HG03565 (cell line): ENCODE measurements around the gene ARSJ.
"Not testable (repeated sequence)": the region's sequence is repeated elsewhere in the genome, so short reads cannot be mapped to it uniquely, and the experiment has no call there.

Experiments
- ATAC-seq: cut with Tn5 transposase; IDR thresholded peaks from one replicate; pipeline ENCODE4 v1.9.1; 2021; ENCODE audit warnings: mild to moderate bottlenecking, moderate library complexity; ENCODE audit not compliant: unreplicated experiment

ARSJ gene

GRCh38 chr4:113979148-113979904 is at the start of gene ARSJ:
ARSJ (minus strand) TSS chr4:113979647; CDS start chr4:113978834, 813 bp downstream.
- no peak for ATAC-seq

GRCh38 chr4:114028071-114028470 is 48.6 kb upstream of the ARSJ start:
- ATAC-seq: no peak

GRCh38 chr4:114027596-114027995 is 48.1 kb upstream of the ARSJ start:
- no peak for ATAC-seq

GRCh38 chr4:114026447-114026846 is 47.0 kb upstream of the ARSJ start:
- ATAC-seq: no peak

GRCh38 chr4:114025176-114025777 is 45.8 kb upstream of the ARSJ start:
- peak; percentile 73 for ATAC-seq

GRCh38 chr4:114021451-114021850 is 42.0 kb upstream of the ARSJ start:
- no peak for ATAC-seq

GRCh38 chr4:114019969-114020358 is 40.5 kb upstream of the ARSJ start:
- ATAC-seq: no peak

- no peak for ATAC-seq
Measured at GRCh38 chr4:114019276-114019968, 40.0 kb upstream of the ARSJ start.

- no peak for ATAC-seq
Measured at GRCh38 chr4:114017120-114017917, 37.9 kb upstream of the ARSJ start.

- no peak for ATAC-seq
Measured at GRCh38 chr4:114015444-114015899, 36.0 kb upstream of the ARSJ start.

- ATAC-seq: not testable (repeated sequence)
Measured at GRCh38 chr4:114013201-114013600, 33.8 kb upstream of the ARSJ start.

- no peak for ATAC-seq
Measured at GRCh38 chr4:114012749-114013148, 33.3 kb upstream of the ARSJ start.

- no peak for ATAC-seq
Measured at GRCh38 chr4:114005569-114006442, 26.4 kb upstream of the ARSJ start.

GRCh38 chr4:114004483-114005226 is 25.2 kb upstream of the ARSJ start:
- ATAC-seq: not testable (repeated sequence)

- no peak for ATAC-seq
Measured at GRCh38 chr4:113998531-113998930, 19.1 kb upstream of the ARSJ start.

GRCh38 chr4:113998079-113998478 is 18.6 kb upstream of the ARSJ start:
- ATAC-seq: no peak

- no peak for ATAC-seq
Measured at GRCh38 chr4:113997206-113997605, 17.8 kb upstream of the ARSJ start.

GRCh38 chr4:113996599-113997177 is 17.2 kb upstream of the ARSJ start:
- no peak for ATAC-seq

- ATAC-seq: no peak
Measured at GRCh38 chr4:113993887-113994286, 14.4 kb upstream of the ARSJ start.
